Measurements from ENCODE around the gene UQCC5.

UQCC5 gene

GRCh38 chr3:52574056-52574965 lies 37.9 kb downstream of the UQCC5 start:
- TF ChIP-seq REST (IDR thresholded peaks at IDR 0.05; ENCODE audit: insufficient replicate concordance, low read depth) (no peak), SPI1 (IDR thresholded peaks at IDR 0.05; ENCODE audit: borderline replicate concordance, low read depth) (no peak), POLR2AphosphoS5 (IDR thresholded peaks at IDR 0.05; ENCODE audit: low read depth) (no peak), CTCF (IDR thresholded peaks at IDR 0.05; ENCODE audit: insufficient read depth, low read length) (no peak), GABPA (IDR thresholded peaks at IDR 0.05; ENCODE audit: low read depth) (no peak)
- H3K27me3 ChIP-seq (ENCODE audit: insufficient read depth, poor library complexity, severe bottlenecking) = no peaks in the 10 kb centered on the region
- DNase-seq (ENCODE audit: low read depth in 1 of 2, low spot score in 1 of 2) = no peak
- no peak overlapping the region for H3K4me3 ChIP-seq (replicated peaks; ENCODE audit: insufficient read depth, low read length)
- no peak overlapping the region for H3K27ac ChIP-seq (replicated peaks)

Measured in HL-60 (cell line).